Hippocampal formation (tissue), 2 donors: Measurements from ENCODE around the gene GABRG3.

ENCODE experiments used
- DNase-seq, 2 donors: peaks; one replicate each; lab custom pipeline; 2025; lab: John Stamatoyannopoulos, UW

Gene GABRG3

DNA sequence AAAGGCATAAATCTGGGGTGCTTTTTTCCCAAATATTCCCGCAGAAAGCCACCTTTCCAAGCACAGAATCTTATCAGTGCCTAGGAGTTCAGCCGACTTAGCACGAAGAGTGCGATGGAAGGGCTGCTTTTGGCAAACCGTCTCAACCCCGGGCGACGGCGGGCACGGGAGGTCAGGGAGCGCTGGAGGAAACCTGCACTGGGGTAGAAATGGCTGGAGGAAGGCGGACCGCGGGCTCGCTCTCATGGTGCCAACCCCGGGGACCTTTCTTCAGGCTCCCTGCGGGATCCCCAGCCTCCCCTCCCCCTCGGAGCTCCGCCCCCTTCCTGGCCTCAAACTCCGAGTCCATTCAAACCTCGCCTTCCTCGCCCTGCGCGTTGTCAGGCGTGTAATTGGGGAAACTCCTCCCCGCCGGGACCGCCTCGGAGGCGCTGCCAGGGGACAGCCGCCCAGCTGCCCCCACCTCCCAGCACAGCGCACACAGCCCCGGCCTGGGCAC, at the start of gene GABRG3:
TSS of gene GABRG3 (plus strand) at position 470 of the 499 bp plus-strand sequence.
- no peak for DNase-seq

DNA sequence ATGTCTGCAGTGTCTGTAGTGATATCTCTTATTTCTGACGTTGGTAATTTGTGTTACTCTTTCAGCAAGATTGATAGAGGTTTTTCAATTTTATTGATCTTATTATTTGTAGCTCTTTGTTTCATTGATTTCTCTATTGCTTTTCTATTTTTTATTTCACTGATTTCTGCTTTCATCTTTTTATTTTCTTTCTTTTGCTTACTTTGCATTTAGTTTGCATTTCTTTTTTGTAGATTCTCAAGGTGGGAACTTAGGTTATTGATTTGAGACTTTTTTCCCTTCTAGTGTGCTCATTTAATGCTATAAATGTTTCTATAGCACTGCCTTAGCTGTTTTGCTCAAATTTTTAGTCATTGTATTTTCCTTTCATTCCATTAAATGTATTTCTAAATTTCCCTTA, 49.5 kb upstream of the GABRG3 start:
- DNase-seq: no peak

DNA sequence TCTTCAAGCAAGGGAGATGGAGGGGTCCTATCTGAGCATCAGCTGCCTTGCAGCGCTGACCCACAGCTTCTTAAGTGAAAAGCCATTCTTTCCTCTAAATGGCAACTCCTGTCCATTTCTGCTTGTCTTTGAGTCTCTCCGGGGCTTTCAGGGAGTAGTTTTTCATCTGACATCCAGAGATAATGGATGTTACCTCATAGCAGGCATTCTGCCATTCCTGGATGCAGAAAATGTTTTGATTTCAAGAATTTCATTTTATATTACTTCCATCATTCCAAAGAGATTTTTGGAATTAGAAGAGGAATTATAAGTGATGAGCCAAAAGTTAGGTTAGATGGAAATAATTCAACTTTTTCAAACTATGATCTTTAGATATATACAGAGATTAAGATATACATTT, 44.9 kb upstream of the GABRG3 start:
- DNase-seq: no peak

DNA sequence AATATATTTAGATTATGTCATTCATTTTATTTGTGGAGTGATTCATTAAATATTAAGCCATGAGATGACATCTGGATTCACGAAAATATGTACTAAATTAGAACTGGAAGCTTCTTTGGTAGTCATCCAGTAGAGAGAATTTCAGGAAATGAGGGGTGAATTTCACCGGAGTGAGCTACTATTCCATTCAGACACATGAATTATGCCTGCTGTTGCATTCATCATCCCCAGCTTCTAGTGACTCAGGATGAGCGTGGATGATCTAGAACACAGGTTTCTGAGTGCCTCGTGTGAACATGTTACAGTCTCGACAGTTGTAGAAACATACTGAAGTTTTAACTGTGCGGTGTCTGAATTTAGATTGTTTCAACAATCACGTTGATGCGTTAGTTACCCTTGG, 42.9 kb upstream of the GABRG3 start:
- no peak for DNase-seq

DNA sequence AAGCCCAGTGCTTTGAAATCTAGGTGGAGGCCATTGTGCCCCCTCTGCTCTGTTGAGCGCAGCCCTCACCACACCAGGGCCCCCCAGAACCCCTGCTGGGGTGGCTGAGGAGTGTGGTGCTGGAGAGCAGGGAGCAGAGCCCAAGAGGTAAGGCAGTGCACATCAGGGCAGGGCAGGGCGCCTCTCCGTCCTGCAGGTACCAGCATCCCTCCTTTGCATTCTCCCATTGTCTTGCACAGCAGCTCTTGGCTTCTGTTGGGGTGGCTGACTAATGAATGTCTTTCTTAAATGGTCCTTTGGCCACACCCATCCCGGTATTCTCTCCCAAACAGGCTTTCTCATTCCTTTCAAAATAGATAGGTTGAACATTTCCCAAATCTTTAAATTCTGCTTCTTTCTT, 41.4 kb upstream of the GABRG3 start:
- no peak for DNase-seq

DNA sequence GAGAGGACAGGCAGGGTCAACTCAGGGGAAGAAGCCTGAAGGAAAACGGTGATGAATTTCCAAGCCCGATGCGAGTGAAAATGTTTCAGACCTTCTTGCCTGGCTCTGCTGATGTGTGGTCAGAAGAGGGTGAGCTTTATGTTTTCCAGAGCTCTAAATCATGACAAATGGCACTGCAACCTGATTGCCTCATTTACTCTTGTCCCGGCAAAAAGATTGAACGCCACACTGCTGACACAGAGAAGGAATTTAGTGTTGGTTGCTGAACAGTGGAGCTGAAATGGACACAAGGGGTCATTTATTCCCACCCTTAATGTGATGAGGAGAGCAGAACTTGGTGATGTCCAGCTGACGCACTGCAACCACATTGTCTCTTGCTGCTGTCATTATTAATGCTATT, 36.1 kb upstream of the GABRG3 start:
- no peak for DNase-seq

DNA sequence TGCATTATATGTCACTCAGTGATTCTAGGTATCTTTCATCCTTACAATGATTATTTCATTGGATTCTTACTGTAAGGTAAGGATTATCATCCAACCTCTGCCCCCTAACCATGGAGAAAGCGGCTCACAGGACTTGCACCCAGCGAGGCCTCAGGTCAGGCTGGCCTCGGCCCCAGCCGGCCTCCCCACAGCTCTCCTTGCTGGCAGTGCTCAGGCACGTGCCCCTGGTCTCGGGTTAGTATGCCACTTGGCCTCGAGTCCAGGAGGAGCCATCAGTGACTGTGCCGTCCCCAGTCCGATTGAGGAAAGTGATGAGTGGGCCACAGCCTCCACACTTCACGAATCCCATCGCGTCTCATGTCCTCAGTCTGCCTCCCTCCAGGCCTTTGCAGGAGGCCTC, 35.7 kb upstream of the GABRG3 start:
- no peak for DNase-seq

DNA sequence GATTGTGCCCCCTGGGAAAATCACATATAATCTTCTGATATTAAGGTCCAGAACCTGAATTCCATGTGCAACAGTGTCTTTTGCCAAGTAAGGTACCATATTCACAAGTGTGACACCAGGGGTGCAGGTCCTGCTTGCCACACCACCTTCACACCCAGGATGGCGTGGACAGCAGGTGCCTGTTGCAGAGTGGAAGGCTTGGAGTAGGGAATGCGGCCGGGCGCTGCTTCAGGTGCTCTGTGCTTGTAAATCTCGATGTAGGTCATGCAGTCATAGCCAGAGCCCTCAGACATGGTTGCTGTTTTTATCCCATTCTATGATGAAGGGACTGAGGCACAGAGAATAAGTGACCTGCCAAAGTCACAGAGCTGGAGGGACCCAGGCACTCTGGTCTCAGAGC, 34.5 kb upstream of the GABRG3 start:
- DNase-seq: no peak

DNA sequence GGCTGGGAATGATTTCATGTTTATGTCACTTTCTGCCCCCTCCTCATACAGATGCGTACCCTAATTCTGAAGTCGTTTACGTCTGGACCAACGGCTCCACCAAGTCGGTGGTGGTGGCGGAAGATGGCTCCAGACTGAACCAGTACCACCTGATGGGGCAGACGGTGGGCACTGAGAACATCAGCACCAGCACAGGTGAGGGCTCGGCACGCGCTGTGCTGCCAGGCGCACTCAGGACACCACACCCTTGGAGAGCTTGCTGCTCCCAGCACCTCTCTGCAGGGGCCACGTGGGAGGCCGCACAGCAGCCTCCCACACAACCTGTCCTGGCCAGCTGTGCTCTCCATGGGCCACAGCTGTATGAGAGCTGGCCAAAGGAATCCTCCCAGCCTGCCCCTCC, 33.8 kb upstream of the GABRG3 start:
- DNase-seq: no peak

DNA sequence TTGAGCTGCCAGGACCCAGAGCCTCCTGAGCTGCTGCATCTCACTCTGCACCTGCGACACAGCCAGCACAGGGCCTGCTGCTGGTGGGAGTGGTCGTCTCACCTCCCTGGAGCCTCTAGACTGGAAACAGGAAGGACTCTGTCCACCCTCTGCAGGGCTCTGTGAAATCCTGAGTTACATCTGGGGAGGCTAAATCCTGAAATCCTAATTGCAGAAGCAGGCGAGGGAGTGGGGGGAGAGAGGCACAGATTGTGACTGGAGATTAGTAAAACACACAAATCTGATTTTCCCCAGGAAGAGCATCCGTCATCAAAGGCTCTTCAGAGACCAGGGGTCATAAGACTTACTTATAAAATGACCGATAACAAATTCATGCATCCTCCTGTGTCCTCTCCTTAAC, 31.6 kb upstream of the GABRG3 start:
- DNase-seq: no peak

DNA sequence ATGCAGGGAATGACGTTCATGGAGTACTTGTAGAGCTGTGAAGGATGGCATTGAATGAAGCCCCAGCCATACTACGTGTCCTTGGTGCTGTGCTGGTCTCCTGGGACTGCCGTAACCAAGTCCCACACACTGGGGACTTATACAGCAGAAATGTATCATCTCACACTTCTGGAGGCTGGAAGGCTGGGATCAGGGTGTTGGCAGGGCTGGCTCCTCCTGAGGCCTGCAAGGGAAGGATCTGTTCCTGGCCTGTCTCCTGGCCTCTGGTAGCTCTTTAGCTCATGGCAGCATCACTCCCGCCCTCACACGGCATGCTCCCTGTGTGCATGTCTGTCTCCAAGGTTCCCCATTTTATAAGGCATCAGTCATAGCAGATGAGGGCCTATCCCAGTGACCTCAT, 29.5 kb upstream of the GABRG3 start:
- no peak for DNase-seq

DNA sequence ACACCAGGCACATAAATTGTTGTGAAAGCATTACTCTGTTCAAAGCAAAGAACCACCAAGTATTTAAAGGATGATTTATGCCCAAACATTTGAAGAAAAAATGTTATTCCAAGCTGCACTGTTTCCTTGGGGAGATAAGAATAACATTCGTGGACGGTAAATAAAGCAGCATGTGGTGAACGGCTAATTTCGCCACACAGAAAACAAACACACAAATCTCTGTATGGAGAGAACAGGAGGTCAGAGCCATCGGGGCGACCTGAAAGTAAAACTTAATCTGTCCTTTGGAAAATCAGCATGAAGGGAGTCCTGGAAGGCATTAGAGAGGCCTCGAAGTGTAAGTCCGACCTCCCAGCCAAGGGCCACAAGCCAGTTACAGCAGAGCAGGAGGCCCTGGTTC, 27.1 kb upstream of the GABRG3 start:
- DNase-seq: no peak

DNA sequence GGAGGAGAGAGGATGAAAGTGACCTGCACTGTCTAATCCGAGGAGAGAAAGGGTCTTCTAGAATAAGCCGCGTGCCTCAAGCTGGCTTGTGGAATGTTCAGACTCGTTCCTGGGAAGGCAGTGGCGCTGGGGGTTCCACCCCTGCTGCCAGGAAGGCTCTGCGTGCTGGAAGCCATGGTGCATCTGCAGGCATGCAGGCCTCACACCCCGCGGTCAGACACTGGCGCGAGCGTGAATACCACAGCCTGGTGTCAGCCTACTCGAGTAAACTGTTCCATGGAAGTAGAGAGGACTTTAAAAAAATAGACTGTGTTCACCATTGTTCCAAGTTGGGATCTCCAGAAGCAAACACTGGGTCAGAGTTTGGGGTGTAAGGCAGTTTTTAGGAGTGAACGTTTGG, 25.9 kb upstream of the GABRG3 start:
- no peak for DNase-seq

DNA sequence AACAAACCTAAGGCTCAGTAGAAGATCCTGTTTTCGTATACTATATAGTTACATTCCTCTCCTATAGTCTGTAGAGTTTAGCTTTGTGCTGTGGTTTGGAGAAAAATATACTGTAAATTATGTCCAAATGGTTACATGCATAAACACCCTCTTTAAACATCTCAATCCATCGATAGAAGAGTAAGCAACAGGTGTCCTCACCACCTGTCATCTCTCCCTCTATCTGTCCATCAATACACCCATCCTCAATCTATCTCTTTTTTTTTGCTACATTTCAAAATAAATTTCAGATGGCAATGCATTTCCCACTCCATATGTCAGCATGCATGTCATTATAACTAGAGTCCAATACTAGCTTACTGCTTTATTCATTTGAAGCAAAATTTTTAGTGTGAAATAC, 21.0 kb upstream of the GABRG3 start:
- no peak for DNase-seq

DNA sequence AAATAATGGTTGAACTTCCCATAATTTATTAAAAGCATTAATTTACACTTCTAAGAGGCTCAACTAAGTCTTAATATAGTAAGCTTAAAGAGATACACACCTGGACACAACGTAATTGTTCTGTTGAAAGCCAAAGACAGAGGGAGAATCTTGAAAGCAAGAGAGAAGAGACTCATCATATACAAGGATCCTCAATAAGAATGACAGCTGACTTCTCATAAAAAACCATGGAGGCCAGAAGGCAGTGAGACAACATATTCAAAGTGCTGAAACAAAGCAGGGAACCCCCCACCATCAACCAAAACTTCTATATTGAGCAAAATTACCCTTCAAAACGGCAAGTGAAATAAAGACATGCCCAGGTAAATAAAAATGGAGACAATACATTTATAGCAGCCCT, 16.6 kb upstream of the GABRG3 start:
- no peak for DNase-seq

DNA sequence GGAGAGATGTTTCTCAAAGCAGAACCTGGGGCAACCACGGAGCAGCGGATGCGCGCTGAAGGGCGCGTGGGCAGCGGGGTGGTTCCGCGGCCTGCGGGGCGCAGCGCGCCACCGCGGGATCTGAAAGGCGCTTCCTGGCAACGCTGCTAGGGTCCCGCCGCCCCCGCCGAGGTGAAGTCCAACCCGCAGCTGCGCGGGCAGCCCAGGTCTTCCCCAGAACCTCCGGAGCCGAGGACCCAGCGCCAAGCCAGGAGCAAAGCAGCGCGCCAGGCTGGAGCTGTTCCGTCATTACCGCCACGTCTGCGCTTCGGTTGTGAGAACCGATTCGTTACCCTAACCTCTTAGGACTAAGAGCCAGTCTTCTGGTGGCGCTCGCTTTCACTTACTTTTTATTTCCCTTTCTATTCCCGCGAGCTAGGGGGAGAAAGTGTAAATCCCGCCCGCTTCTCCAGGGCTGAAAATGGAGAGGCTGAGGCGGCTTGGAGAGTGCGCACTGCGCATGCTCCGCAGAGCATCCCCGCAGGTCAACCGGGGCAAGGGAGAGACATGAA, 3.2 kb upstream of the GABRG3 start:
- DNase-seq: no peak

DNA sequence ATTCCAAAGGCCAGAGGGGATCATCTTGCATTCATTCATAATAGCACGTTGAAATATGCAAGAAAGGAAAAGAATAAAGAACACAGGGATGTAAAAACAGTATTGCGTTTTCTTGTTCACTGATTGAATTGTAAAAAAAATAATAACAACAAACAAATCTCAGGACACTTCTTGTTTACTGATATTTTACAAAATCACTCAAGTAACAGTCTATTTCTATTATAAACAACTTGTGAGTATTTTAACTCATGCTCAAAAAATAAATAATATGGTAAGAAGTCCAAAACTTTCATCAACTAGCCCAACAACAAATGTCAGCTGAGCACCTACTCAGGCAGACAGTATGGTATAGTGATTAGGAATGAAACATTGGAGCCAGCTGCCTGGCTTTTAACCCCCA, 2.2 kb upstream of the GABRG3 start:
- no peak for DNase-seq

DNA sequence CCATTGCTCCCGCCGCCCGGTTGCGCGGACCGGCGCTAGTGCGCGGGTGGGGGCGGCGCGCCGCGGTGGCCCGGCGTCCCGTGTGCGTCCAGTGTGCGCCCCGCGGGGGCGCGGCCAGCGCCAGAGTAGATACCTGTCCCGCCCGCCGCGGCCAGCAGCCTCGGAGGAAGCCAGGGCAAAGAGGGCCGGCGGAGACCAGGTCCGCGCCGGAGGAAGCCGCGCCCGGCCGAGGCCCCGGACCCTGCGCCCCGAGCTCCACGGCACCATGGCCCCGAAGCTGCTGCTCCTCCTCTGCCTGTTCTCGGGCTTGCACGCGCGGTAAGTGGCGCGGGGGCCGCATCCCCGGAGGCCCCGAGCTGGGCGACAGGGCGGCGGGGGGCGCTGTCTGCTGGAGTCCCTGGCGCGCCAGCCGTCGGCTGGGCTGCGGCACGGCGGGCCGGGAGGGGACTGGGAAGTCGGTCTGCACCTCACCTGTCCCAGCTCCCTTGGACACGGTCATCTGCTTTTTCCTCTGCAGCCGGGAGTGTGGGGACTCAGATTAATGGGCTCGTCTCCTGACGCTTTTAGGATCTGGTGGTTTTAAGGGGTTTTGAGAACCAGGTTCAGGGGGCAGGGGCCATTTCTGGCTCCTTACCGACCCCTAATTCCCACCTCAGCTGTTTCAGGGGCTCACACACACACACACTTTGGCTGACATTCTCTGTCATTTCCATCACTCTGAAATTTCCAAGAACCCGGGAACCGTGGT, 464 bp downstream of the GABRG3 start:
- no peak for DNase-seq

DNA sequence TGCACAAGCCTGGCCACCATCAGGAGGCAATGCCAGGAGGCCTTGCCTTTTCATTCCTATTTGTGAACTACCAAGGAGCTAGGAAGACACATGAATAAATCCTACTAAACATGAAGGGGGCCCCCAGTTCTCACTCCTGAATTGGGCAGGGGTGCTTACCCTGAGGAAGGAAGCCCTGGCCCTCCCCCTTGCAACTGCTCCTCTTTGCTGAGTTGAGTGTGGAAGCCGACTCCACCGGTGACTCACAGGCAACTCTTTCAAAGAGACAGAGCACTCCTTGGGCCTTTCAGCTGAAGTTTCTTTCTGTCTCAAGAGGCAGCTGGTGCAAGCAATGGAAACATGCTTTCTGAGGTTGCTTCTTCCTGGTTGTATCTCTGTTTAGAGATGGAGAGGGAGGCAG, 1.7 kb downstream of the GABRG3 start:
- no peak for DNase-seq

DNA sequence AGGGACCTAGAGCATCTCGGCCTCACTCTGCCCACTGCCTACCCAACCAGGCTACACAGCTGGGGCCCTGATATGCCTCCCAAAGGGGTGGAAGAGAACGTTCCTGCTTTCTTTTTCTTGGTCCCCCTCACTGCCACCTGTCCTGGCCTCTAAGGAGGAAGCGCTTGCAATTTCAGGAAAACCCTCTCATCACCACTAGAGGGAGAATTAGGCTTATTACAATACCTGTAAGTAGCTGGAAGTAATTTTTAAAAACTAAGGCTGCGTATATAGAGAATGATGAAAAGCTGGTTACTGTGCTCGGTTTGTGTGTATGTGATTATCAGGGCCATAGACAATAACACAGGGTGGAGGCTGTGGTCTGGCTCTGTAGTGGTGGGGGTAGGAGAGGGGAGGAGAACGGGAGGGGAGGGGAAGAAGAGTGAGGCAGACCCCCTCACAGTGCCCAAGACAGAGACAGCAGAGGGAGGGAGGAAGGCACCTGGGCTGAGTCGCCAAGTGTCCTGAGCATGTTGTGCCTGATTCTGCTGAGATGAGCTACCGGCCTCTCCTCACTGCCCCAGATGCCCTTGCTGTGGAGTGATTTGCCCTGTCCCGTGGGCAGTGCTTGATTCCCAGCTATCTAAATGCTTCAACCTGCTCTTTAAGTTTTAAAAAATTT, 3.3 kb downstream of the GABRG3 start:
- DNase-seq: peak in 1 of 2 donors; percentile 69

DNA sequence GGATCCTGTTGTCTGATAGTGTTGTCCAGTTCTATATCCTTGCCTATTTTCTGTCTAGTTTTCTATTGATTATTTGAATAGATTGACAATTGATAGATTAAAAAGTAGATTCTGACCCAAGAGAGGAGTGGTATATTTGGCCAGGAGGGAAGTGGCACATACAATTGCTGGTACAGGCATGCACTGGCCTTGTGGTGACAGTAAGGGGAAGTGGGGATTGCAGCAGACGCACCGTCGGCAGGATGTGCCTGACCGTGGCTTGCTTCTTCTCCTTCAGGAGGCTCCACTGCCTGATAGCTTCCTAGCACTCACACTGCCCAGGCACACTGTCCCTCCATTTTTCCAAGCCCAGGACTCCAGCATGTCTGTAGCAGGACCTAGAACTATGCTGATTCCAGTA, 10.5 kb downstream of the GABRG3 start:
- no peak for DNase-seq

DNA sequence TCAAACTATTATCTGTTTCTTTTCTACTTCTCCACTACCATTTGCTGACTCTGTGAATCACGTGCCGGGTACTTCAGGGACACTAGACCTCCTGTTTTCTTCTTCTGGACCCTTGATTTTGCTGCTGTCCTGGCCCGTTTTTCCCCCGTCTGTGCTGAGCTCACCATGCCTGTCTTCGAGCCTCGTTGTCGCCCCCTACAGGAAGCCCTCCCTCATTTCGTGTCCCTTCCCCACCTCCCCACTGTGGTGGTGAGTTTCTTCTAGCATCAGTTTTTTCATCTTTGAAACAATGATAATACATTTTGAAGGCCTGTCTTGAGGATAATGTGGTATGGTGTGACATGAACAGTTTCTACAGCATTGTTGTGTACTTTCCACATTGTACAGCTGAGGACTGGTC, 12.8 kb downstream of the GABRG3 start:
- DNase-seq: no peak

DNA sequence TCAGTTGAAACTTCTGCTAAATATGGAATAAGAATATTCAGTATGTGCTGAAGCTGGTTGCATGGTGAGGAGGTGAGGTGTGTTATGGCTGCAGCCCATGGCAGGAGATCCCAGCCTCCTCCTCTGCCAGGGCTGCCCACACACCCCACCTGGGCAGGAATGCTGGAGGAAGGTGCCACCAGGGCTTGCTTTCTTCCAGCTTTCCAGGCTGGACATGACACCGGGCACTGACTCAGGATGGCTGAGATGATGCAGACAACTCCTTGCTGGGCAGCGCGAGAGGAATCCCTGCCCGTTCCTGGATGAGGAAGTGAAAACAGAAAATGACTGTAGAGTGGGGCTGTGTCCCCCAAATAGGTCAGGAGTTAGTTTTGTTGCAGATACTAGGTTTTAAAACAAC, 14.1 kb downstream of the GABRG3 start:
- no peak for DNase-seq
